Right ventricle myocardium superior (tissue), 1 donor: ENCODE measurements around the gene SLX4IP. TPM values are rescaled to one million over a fixed set of nuclear protein-coding genes. Genes with fewer than 3 reads are reported as not detected.

ENCODE experiments used
- ATAC-seq: fragments of 200-7000 bp; cut with Tn5 transposase; one replicate; pipeline ENCODE4 v1.9.1; 2020; ENCODE audit warnings: mild to moderate bottlenecking; ENCODE audit not compliant: poor library complexity
- DNase-seq: peaks from one replicate; pipeline ENCODE4 v3.0.0-alpha.2; 2020
- intact Hi-C: fragments of 100-400 bp; cut with DNase I; formaldehyde crosslinking; loops from one replicate; pipeline ENCODE4 v1.11.2; 2022
- total RNA-seq: library from RNA; stranded (reverse); fragmentation: NEBNext Ultra II Directional; extraction: Animal tissue kit (Norgen Biotek cat#: 25700); gene quantifications from one replicate; pipeline ENCODE4 v1.2.1, GENCODE V29; 2021
- donor health status: DM: no; HTN: yes; CAD: no; lungs with severe emphysema.

SLX4IP gene
- total RNA-seq, 1 donor from 2014 or later, result 2.6 TPM

GRCh38 chr20:10508060-10508459 lies 73.0 kb downstream of the SLX4IP start:
- ATAC-seq (no peak), DNase-seq (peak; percentile 43)
- intact Hi-C loops, result no loop called here

GRCh38 chr20:10508468-10509251 lies 73.6 kb downstream of the SLX4IP start:
- DNase-seq (peak; percentile 44), ATAC-seq (peak; percentile 28)
- intact Hi-C loops, result no loop called here

- DNase-seq, result no peak
- no peak for ATAC-seq
- intact Hi-C loops, result no loop called here
Observed at GRCh38 chr20:10509376-10509775, 74.3 kb downstream of the SLX4IP start.

- intact Hi-C loops, result no loop called here
- DNase-seq (no peak), ATAC-seq (no peak)
Observed at GRCh38 chr20:10510216-10510615, 75.1 kb downstream of the SLX4IP start.

- DNase-seq, result no peak
- intact Hi-C loops, result no loop called here
- peak; percentile 13 for ATAC-seq
Observed at GRCh38 chr20:10511170-10511508, 76.0 kb downstream of the SLX4IP start.

- DNase-seq, result peak; percentile 85
- intact Hi-C loops, result no loop called here
- ATAC-seq, result peak; percentile 92
Observed at GRCh38 chr20:10511509-10512251, 76.6 kb downstream of the SLX4IP start.

- no peak for DNase-seq
- no peak for ATAC-seq
- intact Hi-C loops, result no loop called here
Observed at GRCh38 chr20:10513061-10513460, 78.0 kb downstream of the SLX4IP start.

- no peak for DNase-seq
- intact Hi-C loops, result no loop called here
- ATAC-seq, result no peak
Observed at GRCh38 chr20:10513931-10514575, 78.9 kb downstream of the SLX4IP start.

- intact Hi-C loops, result no loop called here
- DNase-seq (no peak), ATAC-seq (no peak)
Observed at GRCh38 chr20:10516529-10516928, 81.4 kb downstream of the SLX4IP start.

- DNase-seq (no peak), ATAC-seq (no peak)
- intact Hi-C loops, result no loop called here
Observed at GRCh38 chr20:10519361-10520046, 84.4 kb downstream of the SLX4IP start.

GRCh38 chr20:10520528-10520927 lies 85.4 kb downstream of the SLX4IP start:
- intact Hi-C loops, result no loop called here
- DNase-seq (no peak), ATAC-seq (no peak)

- intact Hi-C loops, result no loop called here
- DNase-seq, result no peak
- ATAC-seq, result no peak
Observed at GRCh38 chr20:10521068-10521831, 86.1 kb downstream of the SLX4IP start.

GRCh38 chr20:10521836-10522235 lies 86.7 kb downstream of the SLX4IP start:
- intact Hi-C loops, result no loop called here
- no peak for ATAC-seq
- DNase-seq, result no peak

- no peak for DNase-seq
- intact Hi-C loops, result no loop called here
- no peak for ATAC-seq
Observed at GRCh38 chr20:10522328-10522727, 87.2 kb downstream of the SLX4IP start.

- intact Hi-C loops, result no loop called here
- peak; percentile 42 for DNase-seq
- no peak for ATAC-seq
Observed at GRCh38 chr20:10523443-10523842, 88.3 kb downstream of the SLX4IP start.

- DNase-seq (peak; percentile 64), ATAC-seq (peak; percentile 85)
- intact Hi-C loops, result no loop called here
Observed at GRCh38 chr20:10524034-10524476, 89.0 kb downstream of the SLX4IP start.

- intact Hi-C loops, result no loop called here
- no peak for ATAC-seq
- DNase-seq, result no peak
Observed at GRCh38 chr20:10524643-10525042, 89.5 kb downstream of the SLX4IP start.

GRCh38 chr20:10527781-10528180 lies 92.7 kb downstream of the SLX4IP start:
- DNase-seq (no peak), ATAC-seq (no peak)
- intact Hi-C loops, result no loop called here
